HG02759 (cell line): ENCODE data around the gene CDH4.
A peak's percentile ranks its signal among the peaks of the same experiment; 100 is the strongest.

Experiments
- ATAC-seq: cut with Tn5 transposase; IDR thresholded peaks from one replicate; pipeline ENCODE4 v1.9.1; 2021; ENCODE audit warnings: mild to moderate bottlenecking, moderate library complexity; ENCODE audit not compliant: unreplicated experiment

Gene CDH4

DNA sequence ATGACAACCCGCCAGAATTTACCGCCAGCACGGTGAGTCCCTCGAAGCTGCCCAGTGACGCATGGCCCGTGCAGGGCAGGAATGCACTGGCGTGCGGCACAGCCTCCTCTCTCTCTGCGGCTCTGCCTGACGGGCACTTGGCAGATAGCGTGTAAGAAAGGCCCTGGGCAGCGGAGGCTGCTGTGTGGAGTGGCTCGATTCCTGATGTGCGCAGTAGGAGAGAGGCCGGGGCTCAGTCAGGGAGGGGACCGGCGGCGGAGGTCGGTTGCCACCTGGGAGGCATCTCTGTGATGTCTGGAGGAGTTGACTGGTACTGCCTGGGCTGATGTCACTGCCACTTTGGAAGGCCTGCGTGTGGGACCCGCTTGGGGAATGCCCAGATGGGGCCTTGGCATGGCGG, 643.0 kb downstream of the CDH4 start:
- ATAC-seq = no peak

DNA sequence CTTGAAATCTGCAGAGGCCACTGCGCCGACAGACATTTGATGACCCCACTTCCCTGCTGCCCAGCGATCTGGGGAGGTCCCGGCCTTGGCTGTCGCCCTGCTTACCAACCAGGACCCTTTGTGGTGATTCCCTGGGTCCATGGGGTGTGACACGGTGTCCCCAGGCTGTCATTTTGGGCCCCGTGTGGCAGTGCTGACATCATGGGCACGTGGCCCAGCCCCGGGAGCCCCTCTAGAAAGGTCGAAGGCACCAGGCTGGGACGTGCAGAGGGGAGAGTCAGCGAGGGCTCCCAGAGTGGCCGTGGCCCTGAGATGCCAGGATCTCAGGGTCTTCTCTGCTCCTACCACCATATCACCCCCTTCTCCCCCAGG, 643.6 kb downstream of the CDH4 start:
- no peak for ATAC-seq

DNA sequence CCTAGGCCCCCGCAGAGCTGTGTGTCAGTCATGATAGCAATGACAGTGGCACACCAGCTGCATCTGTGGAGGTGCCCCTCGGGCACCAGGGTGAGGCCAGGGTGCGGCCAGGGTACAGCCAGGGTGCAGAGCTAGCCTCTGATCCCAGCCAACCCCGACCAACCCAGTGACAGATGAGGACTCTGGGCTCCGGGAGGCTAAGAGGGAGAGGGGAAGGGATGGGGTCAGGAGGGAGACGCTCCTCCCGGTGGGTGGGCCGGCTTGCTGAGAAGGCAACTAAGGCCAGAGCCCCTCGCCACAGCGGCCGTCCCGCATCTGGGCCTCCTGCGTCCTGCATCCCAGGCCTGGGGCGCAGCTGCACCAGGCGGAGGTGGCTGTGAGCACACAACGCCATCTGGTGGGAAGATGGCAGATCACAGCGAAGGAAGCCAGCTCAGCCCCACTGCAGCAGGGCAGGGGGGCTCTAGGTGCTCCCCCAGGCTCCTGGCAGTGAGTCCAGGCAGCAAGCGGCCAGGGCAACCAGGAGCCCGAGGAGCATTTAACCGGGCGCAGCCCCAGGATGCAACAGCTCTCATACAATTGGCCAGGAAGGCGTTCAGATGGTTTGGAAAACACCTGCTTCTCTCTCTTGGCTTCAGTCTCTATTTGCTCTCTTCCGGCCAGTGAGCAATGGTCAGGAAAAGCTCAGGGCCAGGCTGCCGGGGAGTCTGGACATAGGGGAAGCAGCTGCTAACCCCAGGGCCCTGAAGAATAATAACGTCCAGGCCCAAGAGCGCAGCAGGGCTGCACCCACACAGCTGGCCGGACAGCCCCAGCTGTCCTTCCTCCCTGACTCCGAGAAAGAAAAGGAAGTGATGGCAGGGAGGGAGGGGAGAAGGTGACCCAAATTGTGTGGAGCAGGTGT, 644.2 kb downstream of the CDH4 start:
- ATAC-seq = peak; percentile 52

DNA sequence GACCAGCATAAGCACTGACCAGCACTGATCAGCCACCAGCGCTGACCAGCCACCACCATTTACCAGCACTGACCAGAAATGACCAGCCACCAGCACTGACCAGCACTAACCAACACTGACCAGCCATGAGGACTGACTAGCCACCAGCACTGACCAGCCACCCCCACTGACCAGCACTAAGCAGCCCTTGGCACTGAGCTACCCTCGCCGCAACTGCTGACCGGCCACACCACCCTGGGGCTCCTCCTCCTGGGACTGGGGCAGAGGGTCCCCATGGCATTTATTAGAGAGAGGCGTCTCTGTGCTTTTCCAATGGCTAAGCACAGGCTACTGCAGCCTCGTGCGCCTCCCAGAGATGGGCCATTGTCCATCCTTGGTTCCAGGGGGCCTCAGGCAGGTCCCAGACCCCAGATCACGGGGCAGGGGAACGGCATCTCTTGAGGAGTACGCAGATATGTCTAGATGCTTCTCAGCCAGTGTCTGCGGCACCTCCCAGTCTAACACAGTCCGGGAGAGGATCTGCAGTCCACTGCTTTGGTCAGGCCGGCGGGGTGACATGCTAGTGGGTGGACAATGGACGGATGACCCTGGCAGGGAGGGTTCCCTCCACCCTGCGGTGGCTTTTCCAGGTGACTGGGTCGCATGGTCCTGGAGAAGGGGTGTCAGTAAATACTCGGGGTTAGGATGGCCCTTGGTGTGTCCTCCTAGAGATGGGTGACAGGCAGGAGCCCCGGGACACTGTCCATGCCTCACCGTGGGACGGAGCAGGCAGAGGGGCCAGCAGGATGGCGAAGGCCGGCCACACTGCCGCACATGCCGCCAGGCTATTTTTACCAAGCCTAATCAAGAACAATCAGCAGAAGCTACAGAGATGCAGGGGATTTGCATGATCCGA, 645.6 kb downstream of the CDH4 start:
- ATAC-seq = no peak

DNA sequence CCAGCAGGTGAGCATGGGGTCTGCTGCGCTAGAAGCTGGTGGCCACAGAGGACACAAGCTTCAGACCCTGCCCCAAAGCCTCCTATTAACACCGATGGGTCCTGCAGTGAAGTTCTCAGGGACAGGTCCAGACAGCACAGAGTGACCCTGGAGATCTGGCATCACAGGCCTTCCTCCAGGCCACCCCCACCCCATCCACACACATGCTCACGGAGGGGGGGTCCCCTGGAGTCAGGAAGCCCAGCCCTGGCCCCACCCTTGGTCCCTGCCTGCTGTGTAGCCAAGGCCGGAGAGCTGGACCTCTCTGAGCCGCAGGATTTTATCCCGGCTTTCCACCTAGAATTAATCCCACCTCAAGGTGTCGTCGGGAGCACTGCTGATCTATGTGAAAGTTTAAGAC, 646.3 kb downstream of the CDH4 start:
- ATAC-seq = no peak

DNA sequence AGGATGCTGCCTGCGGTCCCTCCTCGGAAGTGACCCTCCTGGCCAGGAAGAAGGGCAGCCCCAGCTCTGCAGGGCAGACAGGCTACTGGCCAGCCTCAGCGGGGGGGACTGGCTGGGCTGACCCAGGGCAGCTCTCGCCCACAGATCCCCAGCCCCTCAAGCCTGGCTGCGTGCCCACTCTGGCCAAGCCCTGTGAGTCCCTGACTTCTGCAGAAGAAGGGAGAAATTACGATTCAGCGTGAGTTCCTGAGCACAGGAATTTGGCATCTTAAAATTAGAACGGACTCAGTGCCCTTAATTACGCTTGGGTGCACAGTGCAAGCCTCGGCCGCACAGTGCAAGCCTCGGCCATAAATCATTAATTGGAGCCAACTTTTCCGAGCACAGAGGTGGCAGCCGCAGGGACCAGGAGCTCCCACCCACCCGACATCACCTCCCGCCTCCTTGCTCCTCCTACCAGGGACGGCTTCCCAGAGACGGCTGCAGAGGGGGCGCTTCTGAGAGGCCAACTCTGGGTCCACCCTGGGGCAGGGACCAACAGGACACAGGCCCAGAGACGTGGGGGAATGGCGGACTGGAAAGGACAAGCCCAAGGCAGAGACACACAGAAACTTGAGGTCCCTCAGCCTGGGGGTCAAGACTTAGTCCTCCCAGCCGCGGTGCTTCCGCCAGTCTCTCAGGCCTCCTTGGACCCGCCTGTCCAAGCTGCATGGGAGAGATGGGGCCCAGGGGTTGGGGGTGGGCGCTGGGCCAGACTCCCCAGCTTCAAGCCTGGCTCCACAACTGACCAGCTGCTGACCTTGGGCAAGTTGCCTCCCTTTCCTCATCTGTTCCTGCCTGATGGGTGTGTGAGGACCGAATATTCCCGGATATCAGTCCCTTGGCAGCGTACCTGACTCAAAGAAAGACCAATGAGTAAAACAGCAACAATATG, 648.2 kb downstream of the CDH4 start:
- ATAC-seq = no peak

DNA sequence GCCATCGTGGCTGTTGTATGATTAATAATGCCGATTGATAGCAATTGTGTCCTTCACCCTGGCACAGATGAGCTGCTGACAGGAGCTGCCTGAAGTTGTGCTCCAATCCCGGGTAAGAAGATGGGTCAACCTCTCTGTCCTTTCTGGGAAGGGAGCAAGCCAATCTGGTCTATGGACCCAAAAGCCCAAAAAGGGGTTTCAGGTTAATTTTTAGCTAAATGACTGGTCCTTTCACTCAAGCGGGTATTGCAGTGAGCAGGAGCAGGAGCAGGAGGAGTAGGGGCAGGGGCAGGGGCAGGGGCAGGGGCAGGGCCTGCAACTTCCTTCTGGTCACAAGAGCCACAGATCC, 648.9 kb downstream of the CDH4 start:
- no peak for ATAC-seq

DNA sequence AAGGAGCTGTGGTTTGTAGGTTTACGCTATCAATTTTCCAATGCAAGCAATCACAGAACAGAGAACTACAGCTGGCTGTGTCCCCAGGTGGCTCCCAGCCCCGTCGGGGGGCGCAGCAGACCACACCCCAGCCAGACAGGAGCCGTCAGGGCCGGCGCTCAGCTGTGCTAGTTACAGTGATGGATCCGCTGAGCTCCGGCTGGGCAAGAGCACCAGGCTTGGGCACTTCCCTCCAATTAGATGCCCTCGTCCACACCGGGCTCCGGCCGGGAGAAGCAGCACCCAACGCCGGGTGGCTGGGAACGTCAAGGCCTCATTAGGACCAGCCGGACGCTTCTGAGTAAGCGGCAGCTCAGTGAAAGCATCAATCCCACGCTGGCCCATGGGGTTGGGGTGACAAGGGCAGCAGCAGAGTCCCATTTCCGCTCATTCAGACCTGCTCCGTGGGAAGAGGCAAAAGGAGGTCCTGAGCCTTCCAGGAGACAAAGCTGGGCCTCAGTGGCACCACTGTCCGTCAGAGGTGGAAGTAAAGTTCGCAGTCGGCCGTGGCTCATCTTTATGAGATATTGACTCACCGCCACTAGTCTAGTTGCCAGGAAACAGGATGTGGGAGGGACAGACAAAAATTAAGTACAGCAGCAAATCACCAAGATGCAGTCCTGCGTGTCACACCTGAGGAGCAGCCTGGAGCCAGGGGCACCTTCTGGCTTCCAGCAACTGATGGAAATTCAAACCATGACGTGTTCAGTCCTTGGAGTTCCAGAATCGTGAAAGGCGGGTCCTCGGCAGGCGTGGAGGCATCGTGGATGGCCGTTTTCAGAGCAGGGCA, 649.5 kb downstream of the CDH4 start:
- no peak for ATAC-seq

DNA sequence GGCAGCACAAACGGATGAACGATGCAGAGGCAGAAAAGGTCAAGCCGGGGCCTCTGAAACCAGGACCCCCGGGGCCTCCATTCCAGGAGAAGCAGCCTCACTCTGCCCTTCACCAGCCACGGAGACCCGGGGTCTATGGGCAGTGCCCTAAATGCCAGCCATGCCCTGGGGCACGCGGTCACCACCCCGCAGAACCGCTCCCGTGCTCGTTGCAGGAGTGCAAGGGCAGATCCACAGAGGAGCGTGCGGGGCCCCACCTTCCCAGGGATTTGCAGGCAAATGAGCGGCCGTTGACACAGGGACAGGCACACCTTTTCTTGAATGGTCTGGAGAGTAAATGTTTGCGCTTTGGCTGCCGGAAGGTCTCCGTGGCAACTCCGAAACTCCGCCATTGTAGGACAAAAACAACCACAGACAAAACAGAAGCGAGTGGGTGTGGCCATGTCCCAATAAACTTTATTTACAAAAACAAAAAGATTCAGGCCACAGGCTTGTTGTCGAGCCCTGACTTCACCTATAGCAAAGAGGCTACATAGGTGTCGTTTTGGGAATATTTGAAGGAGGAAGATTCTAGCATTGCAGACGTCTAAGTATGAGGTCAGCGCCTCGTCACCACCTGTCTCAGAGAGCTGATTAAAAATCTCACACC, 650.3 kb downstream of the CDH4 start:
- ATAC-seq = no peak

DNA sequence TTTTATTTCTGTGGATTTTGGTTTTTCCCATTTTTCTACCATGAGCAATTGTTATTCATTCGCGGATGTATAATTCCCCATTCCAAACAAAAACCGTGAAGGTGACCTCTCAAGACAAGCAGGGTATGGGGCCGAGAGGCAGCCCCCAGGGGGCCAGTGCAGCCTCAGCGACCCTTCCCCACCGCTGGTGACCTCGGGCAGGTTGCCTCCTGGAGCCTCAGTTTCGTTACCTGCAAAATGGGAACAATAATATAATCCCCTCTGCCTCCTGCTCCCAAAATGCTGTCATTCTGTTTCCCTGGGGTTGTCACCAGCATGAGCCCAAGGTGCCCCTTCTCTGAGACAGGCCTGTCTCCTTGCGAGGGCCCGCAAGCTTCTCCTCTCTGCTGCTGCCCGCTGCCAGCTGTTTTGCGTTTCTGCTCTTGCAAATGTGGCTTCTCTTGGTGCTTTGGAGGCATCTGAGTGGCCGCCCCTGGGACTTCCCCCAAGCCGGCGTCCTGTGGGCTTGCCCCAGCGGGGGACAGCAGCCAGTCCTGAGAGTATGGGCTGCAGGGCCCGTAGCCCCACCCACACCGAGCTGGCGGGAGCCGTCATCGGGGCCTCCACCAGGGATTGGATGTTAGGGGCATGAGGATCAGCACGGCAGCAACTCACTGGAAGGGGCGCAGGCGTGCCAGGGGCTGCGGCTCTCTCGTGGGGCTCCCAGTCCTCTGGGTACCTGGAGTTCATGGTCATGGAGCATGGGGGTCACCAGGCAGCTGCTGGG, 651.7 kb downstream of the CDH4 start:
- no peak for ATAC-seq

DNA sequence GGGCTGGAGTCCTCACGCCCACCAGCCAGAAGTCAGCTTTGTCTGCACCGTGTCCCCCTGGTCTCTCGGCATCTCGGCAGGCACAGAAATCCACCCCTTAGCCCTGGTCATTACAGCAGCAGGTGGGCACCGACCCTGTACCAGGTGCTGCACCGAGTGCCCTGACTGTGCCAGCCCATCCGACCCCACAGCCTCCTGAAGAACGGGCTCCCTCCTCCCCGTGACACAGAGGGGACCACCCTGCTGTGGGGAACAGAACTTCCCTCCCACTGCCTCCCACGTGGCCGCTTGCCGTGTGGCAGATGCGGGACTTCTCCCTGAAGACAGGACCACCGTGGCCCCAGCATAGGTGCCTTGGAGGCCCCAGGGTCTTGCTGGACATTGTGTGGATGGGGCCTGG, 652.4 kb downstream of the CDH4 start:
- ATAC-seq = no peak

DNA sequence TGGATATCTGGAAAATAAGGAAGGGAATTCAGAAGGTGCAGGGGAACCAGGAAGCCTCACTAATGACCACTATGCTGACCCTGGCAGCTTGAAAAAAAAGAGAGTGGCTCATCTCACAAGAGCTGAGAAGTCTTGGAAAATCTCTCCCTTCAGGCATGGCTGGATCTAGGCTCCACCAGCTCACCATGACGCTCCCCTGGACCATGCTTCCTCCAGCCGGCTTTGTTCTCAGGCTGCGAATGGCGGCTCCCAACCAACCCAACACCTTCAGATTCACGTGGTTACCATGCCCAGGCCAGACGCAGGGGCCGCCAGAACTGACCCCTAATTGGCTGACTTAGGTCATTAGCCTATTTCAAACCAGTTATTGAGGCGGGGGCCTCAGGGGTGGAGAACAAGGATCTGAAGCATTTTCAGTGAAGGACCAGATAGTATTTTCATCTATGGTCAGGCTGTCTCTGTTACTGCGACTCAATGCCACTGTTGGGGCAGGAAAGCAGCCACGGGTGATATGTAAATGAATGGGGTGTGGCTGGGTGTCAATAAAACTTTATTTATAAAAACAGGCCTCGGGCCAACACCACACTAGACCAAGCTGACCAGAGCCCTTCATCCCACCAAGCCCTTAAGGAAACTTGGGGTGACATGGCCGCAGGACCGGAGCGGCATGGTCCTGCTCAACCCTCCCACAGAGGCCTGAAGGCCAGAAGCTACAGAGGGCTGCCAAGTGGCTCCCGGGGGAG, 653.9 kb downstream of the CDH4 start:
- no peak for ATAC-seq

DNA sequence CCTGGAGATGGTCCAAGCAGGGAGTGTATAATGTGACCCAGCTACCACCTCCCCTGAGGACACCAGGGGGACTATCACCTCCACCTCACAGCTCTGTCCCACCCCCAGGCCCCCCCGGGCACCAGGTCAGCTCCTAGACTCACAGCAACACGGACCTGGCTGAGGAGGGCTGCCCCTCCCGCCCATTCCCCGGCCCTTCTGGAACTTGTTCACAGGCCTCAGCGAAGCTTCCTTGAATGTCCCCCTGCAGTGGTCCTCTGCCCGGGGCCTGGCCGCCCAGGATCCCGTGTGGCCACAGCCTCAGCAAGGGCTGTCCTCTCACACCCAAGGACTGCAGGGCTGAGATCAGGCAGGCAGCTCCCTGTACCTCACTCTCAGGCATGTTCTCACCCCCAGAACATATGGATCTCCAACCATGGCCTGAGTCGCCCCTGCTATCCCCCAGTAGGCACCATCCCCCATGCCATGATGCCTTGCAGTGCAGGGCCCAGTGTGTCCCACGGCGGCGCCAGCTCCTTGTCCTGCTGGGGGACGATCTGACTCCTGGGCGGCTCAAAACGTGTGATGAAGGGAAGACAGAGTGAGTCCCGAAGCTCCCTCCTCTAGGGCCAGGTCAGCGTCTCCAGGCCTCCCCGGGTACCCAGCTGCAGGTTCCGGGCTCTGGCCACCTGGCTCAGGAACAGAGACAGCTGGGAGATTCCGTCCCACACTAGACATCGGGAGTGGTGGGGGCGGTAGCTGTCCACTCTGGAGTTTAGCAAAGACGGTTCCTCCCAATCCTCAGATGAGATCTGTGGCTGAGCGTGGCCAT, 655.2 kb downstream of the CDH4 start:
- no peak for ATAC-seq

DNA sequence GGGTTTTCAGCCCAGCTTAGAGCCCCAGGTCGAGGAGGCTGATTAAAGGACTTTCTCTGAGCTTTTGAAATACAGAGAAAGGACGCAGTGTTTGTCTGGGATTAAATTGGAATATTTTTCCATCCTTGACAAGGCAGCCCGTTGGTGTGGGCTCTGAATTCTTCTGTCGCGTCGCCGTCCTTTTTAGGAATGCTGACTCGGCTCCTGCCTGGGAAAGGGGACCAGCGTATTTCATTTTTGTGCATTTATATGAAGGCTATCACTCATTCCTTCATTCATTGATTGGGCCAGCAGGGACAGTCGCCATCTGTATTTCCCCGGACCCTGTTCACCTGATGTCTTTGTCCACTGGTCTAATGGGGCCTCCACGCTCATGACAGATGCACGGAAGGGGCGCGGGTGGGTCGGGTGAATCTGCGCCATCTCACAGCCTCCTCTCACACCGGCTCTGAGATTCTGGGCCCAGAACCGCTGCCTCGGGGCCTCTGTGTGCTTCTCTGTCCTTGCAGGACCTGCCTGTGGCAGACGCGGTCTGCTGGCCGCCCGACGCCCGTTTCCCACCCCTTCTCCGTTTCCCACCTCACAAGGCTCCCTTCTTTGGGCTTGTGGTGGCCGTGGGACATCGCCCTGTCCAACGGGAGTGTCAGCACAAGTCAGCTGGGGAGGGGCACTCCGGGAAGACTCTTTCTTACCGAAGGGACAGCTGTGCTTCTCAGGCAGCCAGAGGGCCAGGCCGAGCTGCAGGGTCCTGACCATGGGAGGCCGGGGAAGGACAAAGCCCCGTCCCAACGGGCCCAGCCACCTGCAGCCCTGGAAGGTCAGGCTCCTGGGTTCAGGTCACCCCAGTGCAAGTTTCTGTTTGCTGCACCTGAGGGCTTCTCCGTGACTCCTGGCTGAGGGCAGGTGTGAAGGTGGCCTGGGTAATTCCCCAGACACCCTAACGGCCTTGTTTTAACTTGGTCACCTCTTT, 656.3 kb downstream of the CDH4 start:
- ATAC-seq = no peak

DNA sequence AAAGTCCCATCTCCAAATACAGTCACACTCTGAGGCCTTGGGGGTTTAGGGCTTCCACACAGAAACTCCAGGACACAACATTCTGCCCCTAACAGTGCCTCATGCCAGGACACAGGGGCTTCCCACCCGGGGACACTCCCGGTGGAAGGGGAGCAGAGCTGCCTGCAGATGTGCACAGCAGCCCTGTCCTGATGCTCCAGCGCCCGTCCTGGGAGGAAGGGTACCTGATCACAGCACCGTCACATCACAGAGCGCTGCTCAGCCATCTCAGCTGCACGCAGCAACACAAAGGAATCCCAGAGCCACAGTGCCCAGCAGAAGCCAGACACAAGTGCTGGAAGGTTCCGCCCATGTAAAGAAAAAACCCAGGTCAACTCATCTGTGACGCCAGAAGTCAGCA, 657.0 kb downstream of the CDH4 start:
- ATAC-seq = no peak

DNA sequence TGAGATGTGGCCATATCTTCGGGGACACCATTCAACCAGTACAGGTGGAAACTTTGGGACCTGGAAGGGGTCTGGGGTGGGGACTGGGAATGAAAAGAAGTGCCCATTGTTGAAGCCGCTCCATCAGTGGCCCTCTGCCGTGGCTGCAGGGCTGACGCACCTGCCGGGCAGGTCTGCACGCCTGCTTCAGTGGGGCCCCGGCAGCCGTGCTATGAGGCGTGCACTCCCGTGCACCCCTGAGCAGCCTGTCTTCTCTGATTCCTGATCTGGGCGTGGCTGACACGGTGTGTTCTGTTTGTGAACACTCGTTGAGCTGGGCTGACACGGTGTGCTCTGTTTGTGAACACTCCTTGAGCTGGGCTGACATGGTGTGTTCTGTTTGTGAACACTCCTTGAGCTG, 657.8 kb downstream of the CDH4 start:
- no peak for ATAC-seq
